Measurements from ENCODE around the gene ATG16L1. TPM values are rescaled to one million over a fixed set of nuclear protein-coding genes. Genes with fewer than 3 reads are reported as not detected.

ATG16L1 gene
- total and polyA plus RNA-seq, 7 donors = 14.3 to 46.3 (median 23.5) TPM

DNA sequence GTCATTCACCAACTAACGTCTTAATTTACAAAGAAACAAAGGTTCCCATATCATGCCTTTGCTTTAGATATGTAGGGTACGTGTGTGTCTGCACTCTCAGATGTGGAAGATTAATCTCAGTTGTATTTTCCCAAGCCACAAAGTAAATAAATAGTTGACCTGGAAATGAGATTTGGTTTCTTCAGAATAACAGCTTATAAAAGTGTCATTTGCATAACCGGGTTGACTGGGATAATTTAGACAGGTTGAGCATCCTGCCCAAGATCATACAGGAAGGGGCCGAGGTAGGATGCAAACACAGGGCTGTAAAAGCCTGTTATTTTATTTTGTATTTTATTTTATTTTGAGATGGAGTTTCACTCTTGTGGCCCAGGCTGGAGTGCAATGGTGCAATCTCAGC is 19.5 kb downstream of the ATG16L1 start:
- Histone ChIP-seq H3K27ac (no peak overlapping the region), H3K4me1 (no peaks in the 10 kb centered on the region), H3K4me3 (no peak overlapping the region), H3K9me3 (no peaks in the 10 kb centered on the region), H3K36me3 (ENCODE audit: insufficient read depth in 1 of 2, low read depth in 1 of 2) (peaks cover 5 to 100% of the 10 kb centered on the region in 2 donors), H3K27me3 (ENCODE audit: insufficient read depth in 3 of 3, low read length in 2 of 3) (no peaks in the 10 kb centered on the region)
- TF ChIP-seq, protein P1, sequence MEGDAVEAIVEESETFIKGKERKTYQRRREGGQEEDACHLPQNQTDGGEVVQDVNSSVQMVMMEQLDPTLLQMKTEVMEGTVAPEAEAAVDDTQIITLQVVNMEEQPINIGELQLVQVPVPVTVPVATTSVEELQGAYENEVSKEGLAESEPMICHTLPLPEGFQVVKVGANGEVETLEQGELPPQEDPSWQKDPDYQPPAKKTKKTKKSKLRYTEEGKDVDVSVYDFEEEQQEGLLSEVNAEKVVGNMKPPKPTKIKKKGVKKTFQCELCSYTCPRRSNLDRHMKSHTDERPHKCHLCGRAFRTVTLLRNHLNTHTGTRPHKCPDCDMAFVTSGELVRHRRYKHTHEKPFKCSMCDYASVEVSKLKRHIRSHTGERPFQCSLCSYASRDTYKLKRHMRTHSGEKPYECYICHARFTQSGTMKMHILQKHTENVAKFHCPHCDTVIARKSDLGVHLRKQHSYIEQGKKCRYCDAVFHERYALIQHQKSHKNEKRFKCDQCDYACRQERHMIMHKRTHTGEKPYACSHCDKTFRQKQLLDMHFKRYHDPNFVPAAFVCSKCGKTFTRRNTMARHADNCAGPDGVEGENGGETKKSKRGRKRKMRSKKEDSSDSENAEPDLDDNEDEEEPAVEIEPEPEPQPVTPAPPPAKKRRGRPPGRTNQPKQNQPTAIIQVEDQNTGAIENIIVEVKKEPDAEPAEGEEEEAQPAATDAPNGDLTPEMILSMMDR (IDR thresholded peaks at IDR 0.05) = no peak
- DNase-seq = no peak
- intact Hi-C loops (cut with DNase I) = loop anchor here in 1 of 2 donors (10.0 kb wide), 1 partner anchor 264 kb away; no protein-coding TSS in a partner anchor
- no peak for ATAC-seq
- WGBS, 3 donors = 90 to 96% (median 91%) methylated on average over 4 of the region's 4 CpGs

DNA sequence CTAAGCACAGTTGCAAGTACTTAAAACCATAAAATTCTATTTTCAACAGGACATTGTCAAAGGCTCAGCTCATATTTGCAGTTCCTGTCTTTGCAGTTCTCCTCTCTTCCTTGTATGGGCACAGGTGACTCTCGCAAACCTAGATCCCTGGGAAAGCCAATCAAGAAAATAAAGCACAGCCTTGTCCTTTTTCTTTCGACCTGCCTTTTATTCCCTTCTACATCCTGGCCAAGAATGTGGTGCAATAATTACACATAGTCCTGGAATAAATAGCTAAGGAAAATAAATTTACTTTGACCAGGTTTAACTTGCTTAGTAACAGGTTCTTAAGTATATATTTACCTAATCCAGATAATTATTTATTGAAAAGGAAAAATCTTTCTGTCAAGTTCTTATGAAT is 20.2 kb downstream of the ATG16L1 start:
- H3K36me3 ChIP-seq (ENCODE audit: insufficient read depth in 1 of 2, low read depth in 1 of 2) = peaks cover 5 to 100% of the 10 kb centered on the region in 2 donors

DNA sequence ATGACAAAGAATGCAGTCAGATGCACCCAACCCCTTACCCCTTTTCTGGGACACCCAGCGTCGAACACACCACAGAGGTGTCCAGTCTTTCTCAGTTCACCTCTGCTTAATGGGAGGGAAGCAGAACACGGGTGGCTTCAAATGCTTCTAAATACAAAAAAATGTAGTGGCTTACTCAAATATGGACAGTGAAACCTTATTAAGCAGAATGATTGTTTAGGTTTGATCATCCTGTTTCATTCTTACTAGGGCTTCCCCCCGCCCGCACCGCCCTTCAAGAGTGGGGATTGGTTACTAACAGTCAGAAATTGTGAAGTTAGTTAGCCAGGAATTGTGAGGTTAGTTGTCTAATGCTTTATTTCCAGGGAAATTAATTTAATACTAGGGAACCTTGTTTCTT is 21.6 kb downstream of the ATG16L1 start:
- DNase-seq (no peak), ATAC-seq (no peak)
- peaks cover 7 to 100% of the 10 kb centered on the region in 2 donors for H3K36me3 ChIP-seq (ENCODE audit: insufficient read depth in 1 of 2, low read depth in 1 of 2)
- no peak overlapping the region for H3K4me3 ChIP-seq
- no peaks in the 10 kb centered on the region for H3K9me3 ChIP-seq
- H3K27ac ChIP-seq = no peak overlapping the region
- no peaks in the 10 kb centered on the region for H3K4me1 ChIP-seq
- H3K27me3 ChIP-seq (ENCODE audit: insufficient read depth in 3 of 3, low read length in 2 of 3) = no peaks in the 10 kb centered on the region
- TF ChIP-seq, protein P1 (IDR thresholded peaks at IDR 0.05) = no peak
- intact Hi-C loops (cut with DNase I) = loop anchor here in 1 of 2 donors (10.0 kb wide), 1 partner anchor 262 kb away; no protein-coding TSS in a partner anchor
- 87 to 90% (median 90%) methylated on average over 6 of the region's 6 CpGs for WGBS, 3 donors

More for the DNA sequence above, 20.2 kb downstream of the ATG16L1 start:
- WGBS, 3 donors = 90 to 92% (median 91%) methylated on average over 2 of the region's 2 CpGs
- Histone ChIP-seq H3K4me1 (no peaks in the 10 kb centered on the region), H3K4me3 (no peak overlapping the region), H3K27ac (no peak overlapping the region), H3K9me3 (no peaks in the 10 kb centered on the region), H3K27me3 (ENCODE audit: insufficient read depth in 3 of 3, low read length in 2 of 3) (no peaks in the 10 kb centered on the region)
- DNase-seq (no peak), ATAC-seq (no peak)
- TF ChIP-seq, protein P1 (IDR thresholded peaks at IDR 0.05) = no peak
- intact Hi-C loops (cut with DNase I) = loop anchor here in 1 of 2 donors (10.0 kb wide), 1 partner anchor 263 kb away; no protein-coding TSS in a partner anchor

DNA sequence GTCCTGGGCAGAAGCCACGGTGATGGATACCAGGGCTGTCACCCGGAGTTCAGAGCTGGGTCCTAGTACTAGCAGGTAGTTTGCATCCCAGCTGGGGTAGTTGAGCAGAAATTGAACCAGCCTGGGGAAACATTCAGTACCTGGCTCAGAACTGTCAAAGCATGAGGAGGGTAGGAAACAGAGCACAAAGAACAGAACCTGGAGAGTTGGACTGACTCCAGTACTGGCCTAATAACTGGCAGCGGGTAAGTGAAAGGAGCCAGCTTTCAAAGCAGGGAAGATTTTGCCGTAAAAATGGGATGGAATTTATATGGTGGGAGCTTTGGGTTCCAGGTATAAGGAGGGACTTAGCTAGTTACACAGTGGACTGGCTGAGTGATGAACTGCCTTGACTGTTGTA is 23.8 kb downstream of the ATG16L1 start:
- 86 to 90% (median 86%) methylated on average over 4 of the region's 4 CpGs for WGBS, 3 donors
- ATAC-seq = no peak
- Histone ChIP-seq H3K36me3 (ENCODE audit: insufficient read depth in 1 of 2, low read depth in 1 of 2) (peaks cover 12 to 100% of the 10 kb centered on the region in 2 donors), H3K4me1 (no peaks in the 10 kb centered on the region), H3K9me3 (no peaks in the 10 kb centered on the region), H3K4me3 (no peak overlapping the region), H3K27ac (no peak overlapping the region), H3K27me3 (ENCODE audit: insufficient read depth in 3 of 3, low read length in 2 of 3) (no peaks in the 10 kb centered on the region)
- TF ChIP-seq, protein P1 (IDR thresholded peaks at IDR 0.05) = no peak
- DNase-seq = no peak
- intact Hi-C loops (cut with DNase I) = loop anchor here in 1 of 2 donors (10.0 kb wide), 1 partner anchor 260 kb away; no protein-coding TSS in a partner anchor

DNA sequence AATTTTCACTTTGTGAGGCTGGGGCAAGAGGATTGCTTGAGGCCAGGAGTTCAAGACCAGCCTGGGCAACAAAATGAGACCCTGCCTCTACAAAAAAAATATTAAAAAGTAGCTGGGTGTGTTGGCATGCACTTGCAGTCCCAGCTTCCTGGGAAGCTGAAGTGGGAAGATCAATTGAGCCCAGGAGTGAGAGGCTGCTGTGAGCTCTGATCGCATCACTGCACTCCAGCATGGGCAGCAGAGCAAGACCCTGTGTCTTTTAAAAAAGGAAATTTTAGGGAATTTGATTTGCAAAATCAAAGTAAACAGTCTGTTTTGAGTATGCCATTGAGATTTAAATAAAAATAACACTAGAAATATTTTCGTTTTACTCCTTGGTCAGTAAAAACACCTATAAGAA is 27.4 kb downstream of the ATG16L1 start:
- Histone ChIP-seq H3K4me3 (no peak overlapping the region), H3K27ac (no peak overlapping the region), H3K36me3 (ENCODE audit: insufficient read depth in 1 of 2, low read depth in 1 of 2) (peaks cover 16 to 100% of the 10 kb centered on the region in 2 donors), H3K27me3 (ENCODE audit: insufficient read depth in 3 of 3, low read length in 2 of 3) (no peaks in the 10 kb centered on the region), H3K4me1 (no peaks in the 10 kb centered on the region), H3K9me3 (no peaks in the 10 kb centered on the region)
- intact Hi-C loops (cut with DNase I) = loop anchor here in 1 of 2 donors (10.0 kb wide), 1 partner anchor 256 kb away; no protein-coding TSS in a partner anchor
- TF ChIP-seq, protein P1 (IDR thresholded peaks at IDR 0.05) = no peak
- ATAC-seq = no peak
- WGBS, 3 donors = 93 to 94% (median 94%) methylated on average over 2 of the region's 2 CpGs
- no peak for DNase-seq
